Thoracic aorta (tissue), 2 donors: ENCODE results near the gene PHC3. TPM values are rescaled to one million over a fixed set of nuclear protein-coding genes. Genes with fewer than 3 reads are reported as not detected.

ENCODE experiments used
- ATAC-seq: fragments of 150-250 bp; one replicate; pipeline ENCODE4 v1.8.0; 2017; ENCODE audit warnings: low read depth; ENCODE audit not compliant: insufficient number of reproducible peaks, low FRiP score
- DNase-seq: peaks from one replicate; pipeline ENCODE4 v3.0.0-alpha.2; 2020; ENCODE audit warnings: low spot score
- H3K27ac ChIP-seq, 2 donors: fragments of 200-600 bp; sonication (generic); 1 replicate in 1 of 2; 2 replicates in 1 of 2; pipeline ENCODE4 v1.5.1; 2016; ENCODE audit warnings: mild to moderate bottlenecking in 2 of 2, moderate library complexity in 2 of 2
- H3K27me3 ChIP-seq: fragments of 200-600 bp; sonication (generic); replicated peaks from 2 replicates; pipeline ENCODE4 v1.6.0; 2016; ENCODE audit warnings: mild to moderate bottlenecking; ENCODE audit not compliant: insufficient read depth
- H3K36me3 ChIP-seq: fragments of 200-600 bp; sonication (generic); one replicate; pipeline ENCODE4 v1.5.1; 2016
- H3K4me1 ChIP-seq, 2 donors: fragments of 200-600 bp; sonication (generic); 1 replicate in 1 of 2; 2 replicates in 1 of 2; pipeline versions ENCODE4 v1.5.1 to v1.6.0; 2016; ENCODE audit warnings: low read depth in 2 of 2, mild to moderate bottlenecking in 1 of 2; ENCODE audit not compliant: control insufficient read depth in 1 of 2
- H3K4me3 ChIP-seq: fragments of 200-600 bp; sonication (generic); 2 replicates; pipeline ENCODE4 v1.5.1; 2016; ENCODE audit warnings: mild to moderate bottlenecking
- H3K9me3 ChIP-seq: fragments of 200-600 bp; sonication (generic); 2 replicates; pipeline ENCODE4 v1.5.1; 2016
- total RNA-seq, 2 donors: library from RNA; depleted of rRNA; stranded (reverse); fragments of >200 nt; gene quantifications; one replicate each; pipeline versions ENCODE4 v1.1.0 to v1.2.3, GENCODE V29; 2016
- TF ChIP-seq, protein P1 (sequence below): fragments of 200-600 bp; sonication (generic); IDR thresholded peaks from one replicate; pipeline ENCODE4 v1.5.1; 2019; ENCODE audit warnings: antibody characterized with exemption

The PHC3 gene
- total RNA-seq, 2 donors from 2014 or later = 78.0 to 123 TPM

GRCh38 chr3:170076715-170077238 is 104.8 kb downstream of the PHC3 start:
- Histone ChIP-seq H3K27ac (no peak overlapping the region), H3K36me3 (no peaks in the 10 kb centered on the region)

GRCh38 chr3:170075441-170076091 is 106.0 kb downstream of the PHC3 start:
- Histone ChIP-seq H3K9me3 (no peaks in the 10 kb centered on the region), H3K27ac (no peak overlapping the region), H3K36me3 (no peaks in the 10 kb centered on the region), H3K27me3 (no peaks in the 10 kb centered on the region), H3K4me3 (no peak overlapping the region), H3K4me1 (no peaks in the 10 kb centered on the region)
- TF ChIP-seq, protein P1, sequence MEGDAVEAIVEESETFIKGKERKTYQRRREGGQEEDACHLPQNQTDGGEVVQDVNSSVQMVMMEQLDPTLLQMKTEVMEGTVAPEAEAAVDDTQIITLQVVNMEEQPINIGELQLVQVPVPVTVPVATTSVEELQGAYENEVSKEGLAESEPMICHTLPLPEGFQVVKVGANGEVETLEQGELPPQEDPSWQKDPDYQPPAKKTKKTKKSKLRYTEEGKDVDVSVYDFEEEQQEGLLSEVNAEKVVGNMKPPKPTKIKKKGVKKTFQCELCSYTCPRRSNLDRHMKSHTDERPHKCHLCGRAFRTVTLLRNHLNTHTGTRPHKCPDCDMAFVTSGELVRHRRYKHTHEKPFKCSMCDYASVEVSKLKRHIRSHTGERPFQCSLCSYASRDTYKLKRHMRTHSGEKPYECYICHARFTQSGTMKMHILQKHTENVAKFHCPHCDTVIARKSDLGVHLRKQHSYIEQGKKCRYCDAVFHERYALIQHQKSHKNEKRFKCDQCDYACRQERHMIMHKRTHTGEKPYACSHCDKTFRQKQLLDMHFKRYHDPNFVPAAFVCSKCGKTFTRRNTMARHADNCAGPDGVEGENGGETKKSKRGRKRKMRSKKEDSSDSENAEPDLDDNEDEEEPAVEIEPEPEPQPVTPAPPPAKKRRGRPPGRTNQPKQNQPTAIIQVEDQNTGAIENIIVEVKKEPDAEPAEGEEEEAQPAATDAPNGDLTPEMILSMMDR = no peak
- DNase-seq (no peak), ATAC-seq (no peak)

More at GRCh38 chr3:170076715-170077238, 104.8 kb downstream of the PHC3 start:
- DNase-seq (no peak), ATAC-seq (no peak)
- no peak overlapping the region for H3K4me3 ChIP-seq
- TF ChIP-seq, protein P1 = no peak
- H3K4me1 ChIP-seq = no peaks in the 10 kb centered on the region
- no peaks in the 10 kb centered on the region for H3K9me3 ChIP-seq
- H3K27me3 ChIP-seq = no peaks in the 10 kb centered on the region

DNA sequence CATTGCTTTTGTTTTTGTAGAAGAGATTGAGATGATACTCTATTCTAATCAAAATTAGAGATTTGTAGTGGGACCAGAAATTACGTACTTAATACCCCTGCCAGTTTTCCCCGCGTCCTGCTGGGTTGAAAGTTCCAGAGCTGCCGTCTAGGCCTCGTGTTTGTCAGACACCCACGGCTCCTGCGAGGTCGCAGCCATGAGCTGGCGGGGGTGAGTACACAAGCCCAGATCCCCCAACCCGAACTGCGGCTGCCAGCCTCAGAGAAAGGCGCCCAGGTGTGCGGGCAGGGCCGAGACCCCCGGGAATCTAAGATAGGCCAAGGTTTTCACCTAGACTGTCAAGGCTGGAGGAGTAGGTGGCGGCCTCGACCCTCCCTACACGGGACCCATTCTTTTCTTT is 117.4 kb downstream of the PHC3 start:
- ATAC-seq (no peak), DNase-seq (no peak)
- H3K4me1 ChIP-seq = no peaks in the 10 kb centered on the region
- H3K36me3 ChIP-seq = no peaks in the 10 kb centered on the region
- no peaks in the 10 kb centered on the region for H3K9me3 ChIP-seq
- no peaks in the 10 kb centered on the region for H3K27me3 ChIP-seq
- TF ChIP-seq, protein P1 = no peak
- no peak overlapping the region for H3K27ac ChIP-seq
- no peak overlapping the region for H3K4me3 ChIP-seq

DNA sequence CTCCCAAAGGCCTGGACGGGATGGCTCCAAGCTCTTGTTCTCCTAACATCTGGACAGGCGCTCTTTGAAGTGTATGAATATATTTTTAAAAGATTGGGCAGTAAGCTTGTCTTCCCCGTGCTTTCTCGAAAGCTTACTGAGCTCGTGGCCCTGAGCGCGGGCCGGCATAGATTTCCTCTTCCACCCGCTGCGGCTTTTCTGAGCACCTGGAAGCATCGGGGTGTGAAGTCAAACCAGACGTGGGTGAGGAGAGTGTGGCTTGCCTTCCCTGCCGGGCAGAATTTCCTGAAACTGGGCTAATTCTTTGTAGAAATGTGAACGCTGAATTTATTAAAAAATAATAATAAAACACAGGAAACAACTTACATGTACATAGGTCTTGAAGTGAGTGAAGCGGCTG is 117.8 kb downstream of the PHC3 start:
- Histone ChIP-seq H3K4me3 (no peak overlapping the region), H3K27me3 (no peaks in the 10 kb centered on the region), H3K36me3 (no peaks in the 10 kb centered on the region), H3K9me3 (no peaks in the 10 kb centered on the region), H3K27ac (no peak overlapping the region), H3K4me1 (no peaks in the 10 kb centered on the region)
- TF ChIP-seq, protein P1 = no peak
- DNase-seq = no peak
- ATAC-seq = no peak

- TF ChIP-seq, protein P1 = no peak
- no peak for DNase-seq
- Histone ChIP-seq H3K36me3 (no peaks in the 10 kb centered on the region), H3K27ac (no peak overlapping the region), H3K4me3 (no peak overlapping the region), H3K9me3 (no peaks in the 10 kb centered on the region), H3K4me1 (no peaks in the 10 kb centered on the region), H3K27me3 (no peaks in the 10 kb centered on the region)
- ATAC-seq = no peak
Observed at GRCh38 chr3:170062769-170063168, 118.8 kb downstream of the PHC3 start.
